IMR-90 (cell line): ENCODE measurements around the gene CTNND2.

ENCODE experiments used
- CTCF ChIP-seq: conservative IDR thresholded peaks from 2 replicates; pipeline ENCODE4 v1.5.1; 2012; ENCODE audit warnings: mild to moderate bottlenecking, low read depth, low read length, improper control_type of control experiment
- ELK1 ChIP-seq: fragments of 150-350 bp; IDR thresholded peaks from 2 replicates; pipeline ENCODE4 v1.6.1; 2016; ENCODE audit warnings: low read depth, mild to moderate bottlenecking, low read length, moderate library complexity, borderline replicate concordance
- MAFK ChIP-seq: IDR thresholded peaks from 2 replicates; pipeline ENCODE4 v1.6.1; 2012; ENCODE audit warnings: low read depth, low read length, improper control_type of control experiment
- MXI1 ChIP-seq: IDR thresholded peaks from 2 replicates; pipeline ENCODE4 v1.6.1; 2012; ENCODE audit warnings: low read depth, mild to moderate bottlenecking, low read length, moderate library complexity, borderline replicate concordance
- POLR2A ChIP-seq: IDR thresholded peaks from 2 replicates; pipeline ENCODE4 v1.6.1; 2012; ENCODE audit warnings: mild to moderate bottlenecking, low read depth, low read length
- RAD21 ChIP-seq: IDR thresholded peaks from 2 replicates; pipeline ENCODE4 v1.6.1; 2012; ENCODE audit warnings: low read length, improper control_type of control experiment
- RCOR1 ChIP-seq: IDR thresholded peaks from 2 replicates; pipeline ENCODE4 v1.6.1; 2012; ENCODE audit warnings: mild to moderate bottlenecking, low read length, improper control_type of control experiment; ENCODE audit not compliant: insufficient replicate concordance
- SMC3 ChIP-seq: fragments of 150-350 bp; IDR thresholded peaks from 2 replicates; pipeline ENCODE4 v1.6.1; 2016; ENCODE audit warnings: low read depth, mild to moderate bottlenecking, antibody characterized with exemption, low read length, moderate library complexity

GRCh38 chr5:11292648-11293356 lies 611.4 kb downstream of the CTNND2 start:
- no peak for TF ChIP-seq SMC3
- TF ChIP-seq CTCF, result no peak
- no peak for TF ChIP-seq ELK1
- no peak for TF ChIP-seq MAFK
- TF ChIP-seq POLR2A, result no peak
- no peak for TF ChIP-seq RCOR1
- TF ChIP-seq MXI1, result no peak
- TF ChIP-seq RAD21, result no peak
